H9 (cell line): Measurements from ENCODE around the gene ESRRA. TPM values are rescaled to one million over a fixed set of nuclear protein-coding genes. Genes with fewer than 3 reads are reported as not detected.

Source experiments
- DNase-seq: peaks from one replicate; pipeline ENCODE4 v3.0.0-alpha.2; 2017
- H2AFZ ChIP-seq: one replicate; pipeline ENCODE4 v1.6.1; 2013; ENCODE audit warnings: mild to moderate bottlenecking, low read length, control low read depth, moderate library complexity
- H2AK5ac ChIP-seq: 2 replicates; pipeline ENCODE4 v1.6.1; 2013; ENCODE audit warnings: low read length, control low read depth, mixed read lengths; ENCODE audit not compliant: insufficient read length
- H2BK120ac ChIP-seq: one replicate; pipeline ENCODE4 v1.6.1; 2013; ENCODE audit warnings: low read depth, mild to moderate bottlenecking, low read length, control low read depth, inconsistent platforms; ENCODE audit not compliant: poor library complexity, severe bottlenecking
- H2BK12ac ChIP-seq: 2 replicates; pipeline ENCODE4 v1.6.1; 2013; ENCODE audit warnings: low read length, control low read depth, mixed read lengths, low read depth; ENCODE audit not compliant: insufficient read length
- H2BK15ac ChIP-seq: 2 replicates; pipeline ENCODE4 v1.6.1; 2013; ENCODE audit warnings: low read depth, low read length, control low read depth
- H2BK20ac ChIP-seq: one replicate; pipeline ENCODE4 v1.6.1; 2013; ENCODE audit warnings: low read depth, mild to moderate bottlenecking, low read length, control low read depth, inconsistent platforms; ENCODE audit not compliant: poor library complexity, severe bottlenecking
- H2BK5ac ChIP-seq: 2 replicates; pipeline ENCODE4 v1.6.1; 2013; ENCODE audit warnings: low read length, control low read depth, mixed read lengths; ENCODE audit not compliant: insufficient read length
- H3K14ac ChIP-seq: 2 replicates; pipeline ENCODE4 v1.6.1; 2013; ENCODE audit warnings: low read length, control low read depth; ENCODE audit not compliant: insufficient read depth
- H3K18ac ChIP-seq: 2 replicates; pipeline ENCODE4 v1.6.1; 2013; ENCODE audit warnings: low read depth, mild to moderate bottlenecking, mixed read lengths, low read length, control low read depth; ENCODE audit not compliant: insufficient read length
- H3K23ac ChIP-seq: 2 replicates; pipeline ENCODE4 v1.6.1; 2013; ENCODE audit warnings: low read length, control low read depth, mixed read lengths, low read depth; ENCODE audit not compliant: insufficient read length
- H3K23me2 ChIP-seq: 2 replicates; pipeline ENCODE4 v1.6.1; 2013; ENCODE audit warnings: low read depth, mild to moderate bottlenecking, mixed read lengths, low read length, control low read depth; ENCODE audit not compliant: insufficient read length, poor library complexity, severe bottlenecking
- H3K27ac ChIP-seq: 2 replicates; pipeline ENCODE4 v1.5.1; 2013; ENCODE audit warnings: low read length, control low read depth, mixed read lengths, low read depth; ENCODE audit not compliant: insufficient read length
- H3K27me3 ChIP-seq: 2 replicates; pipeline ENCODE4 v1.6.1; 2013; ENCODE audit warnings: low read length, control low read depth, inconsistent platforms; ENCODE audit not compliant: insufficient read depth
- H3K4ac ChIP-seq: 2 replicates; pipeline ENCODE4 v1.6.1; 2013; ENCODE audit warnings: low read depth, mild to moderate bottlenecking, control low read depth, inconsistent platforms, low read length, moderate library complexity
- H3K4me1 ChIP-seq: 2 replicates; pipeline ENCODE4 v1.6.1; 2013; ENCODE audit warnings: low read length, control low read depth, inconsistent platforms; ENCODE audit not compliant: insufficient read depth
- H3K4me2 ChIP-seq: 2 replicates; pipeline ENCODE4 v1.6.1; 2013; ENCODE audit warnings: low read length, control low read depth, mixed read lengths; ENCODE audit not compliant: insufficient read length, insufficient read depth
- H3K56ac ChIP-seq: 2 replicates; pipeline ENCODE4 v1.6.1; 2013; ENCODE audit warnings: low read depth, mild to moderate bottlenecking, mixed read lengths, low read length, control low read depth; ENCODE audit not compliant: insufficient read length
- H3K79me1 ChIP-seq: 2 replicates; pipeline ENCODE4 v1.6.1; 2013; ENCODE audit warnings: low read depth, mild to moderate bottlenecking, moderate library complexity, low read length, control low read depth, inconsistent platforms; ENCODE audit not compliant: insufficient read depth, poor library complexity, severe bottlenecking
- H3K79me2 ChIP-seq: 2 replicates; pipeline ENCODE4 v1.6.1; 2013; ENCODE audit warnings: low read length, control low read depth, inconsistent platforms; ENCODE audit not compliant: insufficient read depth
- H3K9ac ChIP-seq: 2 replicates; pipeline ENCODE4 v1.6.1; 2013; ENCODE audit warnings: low read length, control low read depth, mixed read lengths; ENCODE audit not compliant: insufficient read length; ENCODE audit errors: extremely low read depth
- H3K9me3 ChIP-seq: one replicate; pipeline ENCODE4 v1.6.1; 2013; ENCODE audit warnings: low read depth, low read length, inconsistent platforms; ENCODE audit not compliant: control insufficient read depth
- H3T11ph ChIP-seq: one replicate; pipeline ENCODE4 v1.6.1; 2013; ENCODE audit warnings: mild to moderate bottlenecking, low read length, control low read depth, inconsistent platforms
- H4K20me1 ChIP-seq: one replicate; pipeline ENCODE4 v1.6.1; 2013; ENCODE audit not compliant: control insufficient read depth, insufficient read length, insufficient read depth
- H4K5ac ChIP-seq: 2 replicates; pipeline ENCODE4 v1.6.1; 2013; ENCODE audit warnings: low read depth, mild to moderate bottlenecking, mixed read lengths, low read length, control low read depth; ENCODE audit not compliant: insufficient read length
- H4K8ac ChIP-seq: replicated peaks from 2 replicates; pipeline ENCODE4 v1.6.1; 2013; ENCODE audit warnings: low read length, control low read depth, mixed read lengths, low read depth; ENCODE audit not compliant: insufficient read length
- H4K91ac ChIP-seq: 2 replicates; pipeline ENCODE4 v1.6.1; 2013; ENCODE audit warnings: low read depth, mild to moderate bottlenecking, moderate library complexity, mixed read lengths, low read length, control low read depth; ENCODE audit not compliant: insufficient read length
- H3K27ac Mint-ChIP-seq, 3 experiments: 2 replicates in 2 of 3; 3 replicates in 1 of 3; pipeline ENCODE4 v1.8.0; 2020 to 2021; ENCODE audit warnings: mixed read lengths in 3 of 3, mild to moderate bottlenecking in 1 of 3, moderate library complexity in 1 of 3
- H3K27me3 Mint-ChIP-seq: 2 replicates; pipeline ENCODE4 v1.8.0; 2021; ENCODE audit warnings: low read depth, mild to moderate bottlenecking, moderate library complexity, mixed read lengths
- H3K36me3 Mint-ChIP-seq, 3 experiments: 2 replicates in 2 of 3; 3 replicates in 1 of 3; pipeline ENCODE4 v1.8.0; 2020 to 2021; ENCODE audit warnings: low read depth in 3 of 3, mixed read lengths in 3 of 3; ENCODE audit not compliant: insufficient read depth in 1 of 3
- H3K4me1 Mint-ChIP-seq, 2 experiments: 2 replicates each; pipeline ENCODE4 v1.8.0; 2020; ENCODE audit warnings: mixed read lengths in 2 of 2
- H3K4me3 Mint-ChIP-seq, 2 experiments: 2 replicates in 1 of 2; 3 replicates in 1 of 2; pipeline ENCODE4 v1.8.0; 2020 to 2021; ENCODE audit warnings: mild to moderate bottlenecking in 2 of 2, mixed read lengths in 2 of 2, moderate library complexity in 1 of 2
- H3K9me3 Mint-ChIP-seq, 2 experiments: 2 replicates in 1 of 2; 3 replicates in 1 of 2; pipeline ENCODE4 v1.8.0; 2020; ENCODE audit warnings: mild to moderate bottlenecking in 2 of 2, mixed read lengths in 2 of 2, moderate library complexity in 1 of 2
- WGBS: extraction: QIAGEN DNeasy Blood & Tissue Kit; methylation state at CpG from one replicate; pipeline ENCODE4 v1.1.7; 2013; ENCODE audit warnings: missing lambda C conversion rate, low lambda C conversion rate, mixed read lengths; ENCODE audit not compliant: insufficient read length; ENCODE audit errors: extremely low coverage; 5-methylcytosine and 5-hydroxymethylcytosine counted together
- total RNA-seq: library from RNA; stranded (reverse); gene quantifications from 2 replicates; pipeline ENCODE4 v1.2.1, GENCODE V29; 2021
- TF ChIP-seq, protein P1 (sequence below): fragments of 200-600 bp; sonication (generic); conservative IDR thresholded peaks from 3 replicates; pipeline ENCODE4 v1.8.0; 2021; ENCODE audit warnings: antibody characterized with exemption, mild to moderate bottlenecking

Gene ESRRA
- total RNA-seq, 1 experiment from 2014 or later = 42.3 TPM

DNA sequence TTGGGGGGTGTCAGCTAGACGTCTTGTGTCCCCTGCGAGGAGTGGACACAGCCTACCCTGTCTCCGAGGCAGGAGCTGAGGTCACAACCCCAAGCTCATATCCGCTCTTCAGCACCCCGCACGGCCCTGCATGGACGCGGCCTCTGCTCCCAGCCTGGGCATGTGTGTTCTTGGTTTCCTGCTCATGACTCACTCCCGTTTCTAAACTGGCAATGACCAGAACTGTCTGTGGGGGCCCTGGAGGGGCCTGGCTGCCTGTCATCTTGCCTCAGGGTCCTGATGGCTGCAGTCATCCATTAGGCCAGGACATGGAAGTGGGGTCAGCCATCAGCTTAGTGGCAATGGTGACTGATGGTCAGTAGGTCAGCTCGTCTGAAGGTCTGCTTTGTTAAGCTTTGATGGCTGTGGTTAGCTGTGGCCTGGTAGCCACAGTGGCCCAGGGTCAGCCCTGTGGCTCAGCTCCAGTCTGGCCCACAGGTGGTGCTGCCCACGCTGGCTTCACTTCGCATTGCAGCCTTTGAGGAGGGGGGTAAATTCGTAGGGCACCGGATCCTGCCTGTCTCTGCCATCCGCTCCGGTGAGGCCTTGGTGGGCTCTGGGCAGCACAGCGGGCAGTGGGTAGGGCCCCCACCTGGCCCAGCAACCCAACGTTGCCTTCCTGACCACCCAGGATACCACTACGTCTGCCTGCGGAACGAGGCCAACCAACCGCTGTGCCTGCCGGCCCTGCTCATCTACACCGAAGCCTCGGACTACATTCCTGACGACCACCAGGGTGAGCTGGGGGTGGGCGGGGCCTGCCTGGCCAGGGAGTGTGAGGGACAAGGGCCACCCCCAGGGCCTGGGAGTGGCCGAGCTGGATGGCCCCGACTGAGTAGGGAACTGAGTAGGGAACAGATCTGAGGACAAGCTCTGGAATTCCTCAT, 42.0 kb upstream of the ESRRA start:
- Mint-ChIP-seq H3K36me3 (peaks cover 43 to 84% (median 67%) of the 10 kb centered on the region in 3 experiments), H3K4me1 (peaks cover 5 to 12% of the 10 kb centered on the region in 2 experiments; a peak in 3 of 4 replicates), H3K27ac (peak overlapping the region; percentile 31 to 77 (median 49); a peak in 3 of 7 replicates), H3K27me3 (no peaks in the 10 kb centered on the region), H3K4me3 (peak overlapping the region in 1 of 2 experiments; percentile 46; a peak in 2 of 5 replicates), H3K9me3 (no peaks in the 10 kb centered on the region)
- TF ChIP-seq, protein P1, sequence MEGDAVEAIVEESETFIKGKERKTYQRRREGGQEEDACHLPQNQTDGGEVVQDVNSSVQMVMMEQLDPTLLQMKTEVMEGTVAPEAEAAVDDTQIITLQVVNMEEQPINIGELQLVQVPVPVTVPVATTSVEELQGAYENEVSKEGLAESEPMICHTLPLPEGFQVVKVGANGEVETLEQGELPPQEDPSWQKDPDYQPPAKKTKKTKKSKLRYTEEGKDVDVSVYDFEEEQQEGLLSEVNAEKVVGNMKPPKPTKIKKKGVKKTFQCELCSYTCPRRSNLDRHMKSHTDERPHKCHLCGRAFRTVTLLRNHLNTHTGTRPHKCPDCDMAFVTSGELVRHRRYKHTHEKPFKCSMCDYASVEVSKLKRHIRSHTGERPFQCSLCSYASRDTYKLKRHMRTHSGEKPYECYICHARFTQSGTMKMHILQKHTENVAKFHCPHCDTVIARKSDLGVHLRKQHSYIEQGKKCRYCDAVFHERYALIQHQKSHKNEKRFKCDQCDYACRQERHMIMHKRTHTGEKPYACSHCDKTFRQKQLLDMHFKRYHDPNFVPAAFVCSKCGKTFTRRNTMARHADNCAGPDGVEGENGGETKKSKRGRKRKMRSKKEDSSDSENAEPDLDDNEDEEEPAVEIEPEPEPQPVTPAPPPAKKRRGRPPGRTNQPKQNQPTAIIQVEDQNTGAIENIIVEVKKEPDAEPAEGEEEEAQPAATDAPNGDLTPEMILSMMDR = peak; percentile 19; the same call in 1 of the 3 replicates
- Histone ChIP-seq H3K4me1 (no peaks in the 10 kb centered on the region), H4K20me1 (no peaks in the 10 kb centered on the region), H2BK120ac (no peak overlapping the region), H3K4ac (no peak overlapping the region), H3T11ph (no peak overlapping the region), H2BK12ac (no peak overlapping the region), H3K4me2 (no peak overlapping the region), H3K27me3 (no peaks in the 10 kb centered on the region), H3K14ac (no peak overlapping the region; the same call in 1 of the 2 replicates), H2BK5ac (no peak overlapping the region), H2AK5ac (no peak overlapping the region), H3K18ac (no peak overlapping the region), H4K5ac (no peak overlapping the region), H3K9me3 (no peaks in the 10 kb centered on the region), H3K23ac (no peak overlapping the region), H2AFZ (no peak overlapping the region), H3K27ac (no peak overlapping the region), H3K9ac (no peak overlapping the region), H4K8ac (no peak overlapping the region), H3K79me1 (no peaks in the 10 kb centered on the region), H3K79me2 (no peaks in the 10 kb centered on the region), H3K56ac (no peak overlapping the region), H2BK15ac (no peak overlapping the region), H4K91ac (no peak overlapping the region), H3K23me2 (no peaks in the 10 kb centered on the region), H2BK20ac (no peak overlapping the region)
- WGBS = no CpG with 5 or more reads among the region's 29 CpGs
- DNase-seq = peak; percentile 62
